GM12872 (cell line): ENCODE measurements around the gene PDE4D.

Source experiments
- TF ChIP-seq, protein P1 (sequence below): IDR thresholded peaks from 3 replicates; pipeline ENCODE4 v1.5.1; 2011; ENCODE audit warnings: low read depth, mild to moderate bottlenecking, low read length, moderate library complexity; ENCODE audit not compliant: insufficient read depth

Gene PDE4D

DNA sequence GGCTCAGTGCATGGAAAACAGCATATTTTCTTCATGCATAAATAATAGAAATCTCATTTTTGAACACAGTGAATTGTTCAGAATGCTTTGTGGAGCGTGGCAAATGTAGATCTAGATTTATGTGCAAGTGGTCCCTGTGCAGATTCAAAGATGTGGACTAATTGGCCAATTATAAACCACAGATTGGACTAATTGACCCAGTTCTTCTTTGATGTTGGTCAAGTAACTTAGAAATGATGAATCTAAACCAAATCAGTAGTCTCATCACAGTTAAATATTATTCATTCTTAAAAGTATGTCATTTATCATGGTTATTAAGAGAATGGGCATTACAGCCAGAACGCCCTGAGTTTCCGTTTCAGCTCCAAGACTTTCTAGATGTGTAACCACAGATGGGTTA lies 11.7 kb upstream of the PDE4D start:
- TF ChIP-seq, protein P1, sequence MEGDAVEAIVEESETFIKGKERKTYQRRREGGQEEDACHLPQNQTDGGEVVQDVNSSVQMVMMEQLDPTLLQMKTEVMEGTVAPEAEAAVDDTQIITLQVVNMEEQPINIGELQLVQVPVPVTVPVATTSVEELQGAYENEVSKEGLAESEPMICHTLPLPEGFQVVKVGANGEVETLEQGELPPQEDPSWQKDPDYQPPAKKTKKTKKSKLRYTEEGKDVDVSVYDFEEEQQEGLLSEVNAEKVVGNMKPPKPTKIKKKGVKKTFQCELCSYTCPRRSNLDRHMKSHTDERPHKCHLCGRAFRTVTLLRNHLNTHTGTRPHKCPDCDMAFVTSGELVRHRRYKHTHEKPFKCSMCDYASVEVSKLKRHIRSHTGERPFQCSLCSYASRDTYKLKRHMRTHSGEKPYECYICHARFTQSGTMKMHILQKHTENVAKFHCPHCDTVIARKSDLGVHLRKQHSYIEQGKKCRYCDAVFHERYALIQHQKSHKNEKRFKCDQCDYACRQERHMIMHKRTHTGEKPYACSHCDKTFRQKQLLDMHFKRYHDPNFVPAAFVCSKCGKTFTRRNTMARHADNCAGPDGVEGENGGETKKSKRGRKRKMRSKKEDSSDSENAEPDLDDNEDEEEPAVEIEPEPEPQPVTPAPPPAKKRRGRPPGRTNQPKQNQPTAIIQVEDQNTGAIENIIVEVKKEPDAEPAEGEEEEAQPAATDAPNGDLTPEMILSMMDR, result no peak

DNA sequence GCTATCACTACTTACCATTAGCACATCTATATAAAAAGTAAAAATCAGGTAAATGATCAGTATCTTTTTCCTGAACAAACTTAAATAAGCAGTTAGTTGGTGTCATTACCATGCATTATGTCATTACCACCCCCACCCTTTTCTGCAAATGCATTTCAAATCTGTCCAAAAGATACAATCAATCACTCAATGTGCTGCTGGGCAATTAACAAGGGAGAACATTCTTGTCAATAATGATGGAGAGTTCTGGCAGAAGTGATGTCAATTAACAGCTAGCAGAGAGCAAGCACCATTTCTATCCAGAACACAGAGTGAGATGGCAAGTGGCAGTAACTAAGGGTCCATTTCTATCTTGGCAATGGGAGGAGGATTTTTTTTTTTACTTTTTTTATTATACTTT lies 3.5 kb upstream of the PDE4D start:
- TF ChIP-seq, protein P1, result no peak

DNA sequence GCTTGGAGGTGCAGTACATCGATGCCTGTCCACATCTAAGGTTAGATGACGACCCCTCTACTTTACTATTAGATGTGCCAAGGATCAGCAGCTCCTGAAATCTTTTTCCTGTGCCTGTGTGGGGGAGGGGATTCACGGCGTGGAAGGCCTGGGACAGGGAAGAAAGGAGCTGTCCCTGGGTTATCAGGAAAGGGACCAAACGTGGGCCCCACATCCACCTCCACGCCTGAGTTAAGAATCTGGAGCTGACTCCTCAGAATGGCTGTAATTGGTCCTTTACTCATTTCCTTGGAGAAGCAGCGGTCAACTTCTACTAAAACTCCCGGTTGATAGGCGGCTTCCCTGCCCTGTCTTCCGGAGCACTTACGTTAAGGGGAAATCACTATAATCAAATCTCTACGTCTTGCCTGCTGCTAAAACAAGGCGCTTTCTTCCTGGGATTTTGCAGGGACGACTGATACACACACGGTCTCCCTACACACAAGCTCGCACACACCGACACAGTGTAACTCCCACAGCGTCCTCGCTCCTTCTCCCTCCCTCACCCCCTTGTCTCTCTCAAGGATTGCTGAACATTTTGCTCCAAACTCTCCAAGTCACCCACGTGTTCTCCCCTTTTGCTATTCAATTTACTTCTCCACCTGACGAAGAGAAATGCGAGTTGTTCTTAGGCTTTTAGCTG lies 1.4 kb downstream of the PDE4D start:
- TF ChIP-seq, protein P1, result no peak

DNA sequence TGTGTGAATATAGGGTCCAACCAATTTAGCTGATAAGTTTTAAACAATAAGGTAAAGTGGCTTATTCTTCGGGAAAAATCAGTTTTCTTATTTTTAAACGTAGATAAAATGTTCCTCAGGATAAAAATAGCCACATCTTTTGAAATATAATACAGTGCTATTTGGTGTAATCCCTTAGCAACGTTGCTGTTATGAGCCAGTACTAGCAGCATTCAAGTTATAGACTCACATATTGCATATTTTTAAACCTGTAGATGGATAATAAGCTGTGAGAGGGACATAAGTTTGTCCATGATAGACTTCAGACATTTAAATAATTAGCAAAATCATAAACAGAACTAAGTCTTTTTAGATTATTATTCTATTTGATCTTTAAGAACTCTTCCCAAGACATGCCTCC lies 6.3 kb downstream of the PDE4D start:
- TF ChIP-seq, protein P1, result no peak

DNA sequence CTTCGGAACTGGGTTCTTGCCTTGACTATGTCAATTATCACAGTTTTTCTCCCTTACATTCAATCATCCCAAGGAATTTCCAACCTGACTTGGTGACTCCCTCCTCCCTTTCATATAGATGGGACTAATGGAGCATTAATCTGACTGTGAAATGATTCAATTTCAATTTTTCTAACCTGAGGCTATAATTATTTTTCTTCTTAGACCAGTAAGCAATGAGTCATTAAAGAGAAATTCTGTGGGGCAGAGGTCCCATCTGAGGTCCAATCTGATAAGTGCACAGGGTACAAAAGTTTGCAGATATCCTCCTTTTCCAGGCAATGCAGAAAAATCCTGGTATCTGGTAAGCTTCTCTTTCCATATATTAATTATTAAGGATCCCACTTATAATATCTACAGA lies 18.9 kb downstream of the PDE4D start:
- TF ChIP-seq, protein P1, result no peak

DNA sequence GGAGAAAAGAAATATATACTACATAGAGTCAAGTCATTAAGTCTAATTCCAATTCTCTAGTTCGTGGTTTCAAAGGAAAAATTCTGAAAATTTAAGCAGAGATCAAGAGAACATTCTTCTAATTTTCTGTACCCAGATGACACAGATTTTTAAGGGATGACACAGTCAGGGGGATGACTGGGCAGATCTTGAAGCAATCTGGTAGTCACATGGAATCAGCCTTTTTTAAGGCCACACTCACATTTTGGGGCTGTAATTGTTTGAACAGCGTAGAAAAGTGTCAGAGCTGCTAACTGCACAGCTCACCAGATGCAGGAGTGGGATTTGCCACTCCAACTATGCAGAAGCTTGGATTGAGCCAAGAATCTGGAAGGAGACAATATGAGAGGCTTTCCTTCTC lies 20.4 kb downstream of the PDE4D start:
- TF ChIP-seq, protein P1, result no peak

DNA sequence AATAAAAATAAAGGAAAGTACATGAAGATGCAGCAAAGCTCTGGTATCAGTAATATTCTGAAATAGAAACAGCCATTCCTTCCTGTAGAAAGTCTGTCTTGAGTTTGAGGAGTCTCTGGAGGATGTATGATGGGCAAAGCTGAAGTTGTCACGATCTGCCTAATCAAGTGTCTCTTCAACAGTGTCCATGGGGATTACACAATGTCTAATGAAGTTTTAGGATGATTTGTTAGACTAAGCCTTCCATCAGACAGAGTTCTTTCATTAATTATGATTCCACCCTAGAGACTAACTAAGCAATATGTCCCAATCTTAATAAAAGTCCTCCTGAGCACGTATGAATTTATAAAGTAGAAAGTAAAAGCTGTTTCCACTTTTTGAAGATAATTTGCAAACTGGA lies 26.9 kb downstream of the PDE4D start:
- TF ChIP-seq, protein P1, result no peak

DNA sequence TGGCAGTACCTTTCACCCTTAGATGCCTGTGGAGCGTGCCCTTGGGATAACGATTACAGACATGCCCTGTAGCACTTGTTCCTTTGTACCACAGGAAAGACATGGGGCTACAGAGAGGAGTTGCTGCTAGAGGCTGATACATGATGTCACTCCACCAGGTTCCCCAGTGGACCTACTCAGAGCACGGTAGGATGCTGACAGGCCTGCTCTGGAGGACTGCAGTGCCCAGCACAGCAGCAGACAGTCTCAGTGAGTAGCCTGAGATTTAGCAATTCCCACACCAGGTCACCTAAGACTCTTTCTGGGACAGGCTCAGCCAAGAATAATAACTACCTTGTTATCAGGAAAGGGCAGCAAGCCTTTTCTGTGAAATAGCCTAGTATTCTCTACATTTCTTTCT lies 28.8 kb downstream of the PDE4D start:
- TF ChIP-seq, protein P1, result no peak
